Uterus (tissue), 4 donors: ENCODE results near the gene RNF217. TPM values are rescaled to one million over a fixed set of nuclear protein-coding genes. Genes with fewer than 3 reads are reported as not detected.

ENCODE experiments used
- DNase-seq, 2 donors: peaks; one replicate each; pipeline ENCODE4 v3.0.0-alpha.2; 2019 to 2020
- H3K27ac ChIP-seq, 2 donors: fragments of 200-600 bp; sonication (generic); 1 replicate in 1 of 2; 2 replicates in 1 of 2; pipeline ENCODE4 v1.5.1; 2016 to 2018
- H3K27me3 ChIP-seq, 2 donors: fragments of 200-600 bp; sonication (generic); one replicate each; pipeline ENCODE4 v1.5.1; 2018 to 2019; ENCODE audit warnings: control low read depth in 1 of 2
- H3K36me3 ChIP-seq, 2 donors: fragments of 200-600 bp; sonication (generic); one replicate each; pipeline ENCODE4 v1.5.1; 2019; ENCODE audit warnings: control low read depth in 1 of 2
- H3K4me1 ChIP-seq, 2 donors: fragments of 200-600 bp; sonication (generic); one replicate each; pipeline ENCODE4 v1.5.1; 2018 to 2019; ENCODE audit warnings: control low read depth in 1 of 2
- H3K4me3 ChIP-seq, 2 donors: fragments of 200-600 bp; sonication (generic); 1 replicate in 1 of 2; 2 replicates in 1 of 2; pipeline ENCODE4 v1.5.1; 2018 to 2019; ENCODE audit warnings: mild to moderate bottlenecking in 1 of 2
- H3K9me3 ChIP-seq, 2 donors: fragments of 200-600 bp; sonication (generic); one replicate each; pipeline ENCODE4 v1.5.1; 2019; ENCODE audit warnings: control low read depth in 1 of 2
- POLR2A ChIP-seq, 2 donors: fragments of 450-650 bp; IDR thresholded peaks; one replicate each; pipeline ENCODE4 v1.6.1; 2016; ENCODE audit warnings: antibody characterized with exemption in 2 of 2, mild to moderate bottlenecking in 1 of 2, moderate library complexity in 1 of 2
- intact Hi-C: fragments of 100-400 bp; cut with DNase I; formaldehyde crosslinking; loops from one replicate; pipeline ENCODE4 v1.15.1; 2023; ENCODE audit warnings: low total_unique reads
- total RNA-seq, 4 donors: library from RNA; depleted of rRNA in 3 of 4; stranded (reverse); fragments of >200 nt in 3 of 4; gene quantifications; one replicate each; pipeline versions ENCODE4 v1.1.0 to v1.2.4, GENCODE V29; 2014 to 2023
- TF ChIP-seq, protein P1 (sequence below), 4 experiments: fragments of 200-600 bp in 2 of 4; fragments of 450-650 bp in 2 of 4; sonication (generic) in 2 of 4; IDR thresholded peaks; one replicate each; pipeline ENCODE4 v1.5.1; 2016 to 2019; ENCODE audit warnings: antibody characterized with exemption in 4 of 4, mild to moderate bottlenecking in 2 of 4, moderate library complexity in 1 of 4
- donor health status: DM: yes; HTN: yes; CAD: no.

The RNF217 gene
- total RNA-seq, 4 donors from 2014 or later: 22.9 to 42.0 (median 29.0) TPM

GRCh38 chr6:125004797-125005595 lies 42.8 kb downstream of the RNF217 start:
- H3K27me3 ChIP-seq: no peaks in the 10 kb centered on the region
- no peak for TF ChIP-seq POLR2A (IDR thresholded peaks at IDR 0.05)
- H3K4me3 ChIP-seq: no peak overlapping the region
- H3K4me1 ChIP-seq: peaks cover 0 to 3% of the 10 kb centered on the region in 2 donors
- H3K9me3 ChIP-seq: no peaks in the 10 kb centered on the region
- H3K36me3 ChIP-seq: no peaks in the 10 kb centered on the region
- intact Hi-C loops: no loop called here
- no peak overlapping the region for H3K27ac ChIP-seq
- no peak for DNase-seq

DNA sequence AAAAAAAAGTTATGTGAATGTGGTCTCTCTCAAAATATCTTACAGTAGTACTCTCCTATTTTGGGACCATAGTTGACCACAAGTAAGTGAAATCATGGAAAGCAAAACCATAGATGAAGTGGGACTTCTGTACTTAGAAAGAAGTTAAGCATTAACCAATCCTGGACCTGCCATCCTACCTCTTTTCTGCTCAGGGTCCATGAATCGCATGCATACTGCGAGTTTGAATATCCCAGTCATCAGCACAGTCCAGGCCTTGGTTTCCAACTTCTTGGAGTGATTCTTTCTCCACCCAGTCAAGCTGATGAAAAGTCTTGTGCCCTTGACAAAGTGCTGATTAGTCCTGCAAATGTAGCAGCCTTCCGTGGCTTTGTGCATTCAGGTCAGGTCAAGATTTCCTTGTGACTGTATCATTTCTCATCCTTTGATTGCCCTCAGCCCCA lies 46.0 kb downstream of the RNF217 start:
- no peak for TF ChIP-seq POLR2A (IDR thresholded peaks at IDR 0.05)
- TF ChIP-seq, protein P1, sequence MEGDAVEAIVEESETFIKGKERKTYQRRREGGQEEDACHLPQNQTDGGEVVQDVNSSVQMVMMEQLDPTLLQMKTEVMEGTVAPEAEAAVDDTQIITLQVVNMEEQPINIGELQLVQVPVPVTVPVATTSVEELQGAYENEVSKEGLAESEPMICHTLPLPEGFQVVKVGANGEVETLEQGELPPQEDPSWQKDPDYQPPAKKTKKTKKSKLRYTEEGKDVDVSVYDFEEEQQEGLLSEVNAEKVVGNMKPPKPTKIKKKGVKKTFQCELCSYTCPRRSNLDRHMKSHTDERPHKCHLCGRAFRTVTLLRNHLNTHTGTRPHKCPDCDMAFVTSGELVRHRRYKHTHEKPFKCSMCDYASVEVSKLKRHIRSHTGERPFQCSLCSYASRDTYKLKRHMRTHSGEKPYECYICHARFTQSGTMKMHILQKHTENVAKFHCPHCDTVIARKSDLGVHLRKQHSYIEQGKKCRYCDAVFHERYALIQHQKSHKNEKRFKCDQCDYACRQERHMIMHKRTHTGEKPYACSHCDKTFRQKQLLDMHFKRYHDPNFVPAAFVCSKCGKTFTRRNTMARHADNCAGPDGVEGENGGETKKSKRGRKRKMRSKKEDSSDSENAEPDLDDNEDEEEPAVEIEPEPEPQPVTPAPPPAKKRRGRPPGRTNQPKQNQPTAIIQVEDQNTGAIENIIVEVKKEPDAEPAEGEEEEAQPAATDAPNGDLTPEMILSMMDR (IDR thresholded peaks at IDR 0.05): no peak
- H3K9me3 ChIP-seq: no peaks in the 10 kb centered on the region
- H3K4me1 ChIP-seq: peaks cover 0 to 6% of the 10 kb centered on the region in 2 donors
- intact Hi-C loops: no loop called here
- H3K27me3 ChIP-seq: no peaks in the 10 kb centered on the region
- no peak overlapping the region for H3K4me3 ChIP-seq
- no peak overlapping the region for H3K27ac ChIP-seq
- no peaks in the 10 kb centered on the region for H3K36me3 ChIP-seq
- no peak for DNase-seq

DNA sequence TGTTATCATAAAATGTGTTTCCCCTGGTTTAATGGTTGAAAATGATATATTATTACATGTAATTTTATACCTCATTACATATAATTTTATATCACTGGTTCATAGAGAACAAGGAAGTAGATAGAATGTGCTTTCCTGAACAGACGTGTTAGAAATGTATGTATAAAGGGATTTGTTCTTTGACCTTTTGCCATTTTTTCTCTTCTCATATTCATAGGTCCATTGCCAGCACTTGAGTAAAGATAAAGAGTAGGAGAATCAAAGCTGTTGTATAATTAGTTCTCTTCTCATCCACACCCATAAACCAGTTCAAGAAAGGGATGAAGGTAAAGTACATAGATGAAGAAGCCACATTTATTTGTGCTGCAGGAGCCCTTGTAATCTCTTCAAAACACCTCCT lies 46.7 kb downstream of the RNF217 start:
- no peak for DNase-seq
- no peaks in the 10 kb centered on the region for H3K36me3 ChIP-seq
- H3K9me3 ChIP-seq: no peaks in the 10 kb centered on the region
- no peak overlapping the region for H3K4me3 ChIP-seq
- no peaks in the 10 kb centered on the region for H3K27me3 ChIP-seq
- peak overlapping the region in 1 of 2 donors; percentile 21 for H3K27ac ChIP-seq
- intact Hi-C loops: no loop called here
- H3K4me1 ChIP-seq: peaks cover 0 to 6% of the 10 kb centered on the region in 2 donors
- TF ChIP-seq, protein P1 (IDR thresholded peaks at IDR 0.05): no peak
- no peak for TF ChIP-seq POLR2A (IDR thresholded peaks at IDR 0.05)

DNA sequence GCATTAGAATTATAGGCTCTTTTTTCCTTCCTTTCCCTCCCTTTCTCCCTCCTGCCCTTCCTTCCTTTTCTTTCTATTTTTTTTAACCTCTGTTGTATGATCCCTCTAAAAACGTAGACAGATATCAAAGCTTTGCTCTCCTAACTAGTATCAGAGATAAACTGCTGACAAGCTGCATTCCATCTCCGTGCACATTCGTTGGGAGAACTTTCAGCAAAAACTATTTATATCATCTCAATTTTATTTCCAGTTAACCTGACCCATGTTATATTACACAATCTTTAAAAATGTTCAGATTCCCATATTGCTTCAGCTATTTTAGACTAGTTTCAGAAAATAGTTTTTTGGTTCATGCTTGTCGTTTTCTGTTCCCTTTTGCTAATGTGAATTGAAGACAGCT lies 47.3 kb downstream of the RNF217 start:
- TF ChIP-seq, protein P1 (IDR thresholded peaks at IDR 0.05): no peak
- no peak for TF ChIP-seq POLR2A (IDR thresholded peaks at IDR 0.05)
- no peaks in the 10 kb centered on the region for H3K27me3 ChIP-seq
- DNase-seq: no peak
- intact Hi-C loops: no loop called here
- H3K27ac ChIP-seq: peak overlapping the region in 1 of 2 donors; percentile 21
- H3K36me3 ChIP-seq: no peaks in the 10 kb centered on the region
- no peak overlapping the region for H3K4me3 ChIP-seq
- no peaks in the 10 kb centered on the region for H3K9me3 ChIP-seq
- H3K4me1 ChIP-seq: peaks cover 0 to 6% of the 10 kb centered on the region in 2 donors

DNA sequence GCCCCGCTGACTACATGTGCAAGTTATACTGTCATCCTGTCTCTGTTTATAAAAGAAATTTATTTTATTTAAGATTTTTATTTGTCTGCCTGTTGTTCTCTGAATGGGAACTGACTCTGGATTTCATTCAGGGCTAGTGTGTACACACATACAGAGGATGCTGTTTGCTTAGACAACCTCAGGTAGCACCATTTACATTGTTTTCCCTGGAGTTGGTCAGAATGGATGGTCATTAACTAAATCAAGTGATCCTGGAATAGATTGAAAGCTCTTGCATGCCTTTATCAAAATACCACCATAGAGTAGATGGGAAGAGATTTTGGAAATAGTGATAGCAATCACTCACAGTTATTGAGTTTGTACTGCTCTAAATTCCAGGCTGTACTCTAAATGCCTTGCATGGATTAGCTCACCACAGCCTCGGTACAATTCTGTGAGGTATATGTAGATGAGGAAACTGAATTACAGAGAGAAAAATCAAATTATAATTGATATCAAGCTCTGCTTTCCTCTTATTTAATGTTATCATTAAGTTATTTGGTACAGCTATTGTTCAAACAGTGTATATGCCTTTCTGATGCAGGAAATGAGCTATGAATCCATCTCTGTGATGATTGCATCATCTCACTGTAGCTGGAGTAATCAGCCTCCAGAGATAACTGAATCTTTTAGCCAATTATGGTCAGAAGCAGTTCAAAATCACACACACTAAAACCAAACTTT lies 51.9 kb downstream of the RNF217 start:
- peaks cover 0 to 6% of the 10 kb centered on the region in 2 donors for H3K4me1 ChIP-seq

More for the DNA sequence above, 51.9 kb downstream of the RNF217 start:
- TF ChIP-seq, protein P1 (IDR thresholded peaks at IDR 0.05): no peak
- TF ChIP-seq POLR2A (IDR thresholded peaks at IDR 0.05): no peak
- Histone ChIP-seq H3K27ac (no peak overlapping the region), H3K4me3 (no peak overlapping the region), H3K36me3 (no peaks in the 10 kb centered on the region), H3K9me3 (no peaks in the 10 kb centered on the region), H3K27me3 (no peaks in the 10 kb centered on the region)
- no peak for DNase-seq
- intact Hi-C loops: no loop called here
